ENCODE data around the gene NAGS. TPM values are rescaled to one million over a fixed set of nuclear protein-coding genes. Genes with fewer than 3 reads are reported as not detected.

NAGS gene
- polyA plus RNA-seq, 2 donors, result 0.67 to 1.9 TPM

GRCh38 chr17:44049294-44050060 is 45.1 kb downstream of the NAGS start:
- 94 to 96% methylated on average over 9 of the region's 9 CpGs for WGBS, 2 donors
- no peaks in the 10 kb centered on the region for H3K27me3 ChIP-seq (ENCODE audit: control insufficient read depth in 1 of 2, insufficient read depth in 2 of 2, low read length in 2 of 2)
- H3K4me1 ChIP-seq (ENCODE audit: control insufficient read depth in 2 of 2, insufficient read depth in 2 of 2, low read length in 1 of 2), result no peaks in the 10 kb centered on the region
- H3K27ac ChIP-seq (ENCODE audit: low read depth in 2 of 2, low read length in 1 of 2), result no peak overlapping the region
- H3K36me3 ChIP-seq (ENCODE audit: control insufficient read depth in 2 of 2, insufficient read depth in 2 of 2, low read length in 1 of 2), result peaks cover 0 to 6% of the 10 kb centered on the region in 2 donors
- no peak overlapping the region for H3K4me3 ChIP-seq (ENCODE audit: low read depth in 1 of 2, low read length in 2 of 2)
- H3K9me3 ChIP-seq (ENCODE audit: control insufficient read depth in 2 of 2, insufficient read depth in 1 of 2, low read depth in 1 of 2, low read length in 1 of 2), result no peaks in the 10 kb centered on the region

- Histone ChIP-seq H3K4me3 (ENCODE audit: low read depth in 1 of 2, low read length in 2 of 2) (no peak overlapping the region), H3K9me3 (ENCODE audit: control insufficient read depth in 2 of 2, insufficient read depth in 1 of 2, low read depth in 1 of 2, low read length in 1 of 2) (no peaks in the 10 kb centered on the region), H3K27me3 (ENCODE audit: control insufficient read depth in 1 of 2, insufficient read depth in 2 of 2, low read length in 2 of 2) (no peaks in the 10 kb centered on the region), H3K27ac (ENCODE audit: low read depth in 2 of 2, low read length in 1 of 2) (no peak overlapping the region), H3K36me3 (ENCODE audit: control insufficient read depth in 2 of 2, insufficient read depth in 2 of 2, low read length in 1 of 2) (peaks cover 0 to 6% of the 10 kb centered on the region in 2 donors), H3K4me1 (ENCODE audit: control insufficient read depth in 2 of 2, insufficient read depth in 2 of 2, low read length in 1 of 2) (no peaks in the 10 kb centered on the region)
- WGBS, 2 donors, result 60 to 62% methylated on average over 3 of the region's 3 CpGs
Observed at GRCh38 chr17:44053125-44053872, 48.9 kb downstream of the NAGS start.

Other genes with a start within 250 kb of the NAGS start
- gene SOST, start 245.8 kb upstream of the NAGS start, polyA plus RNA-seq, result not detected
- 10 to 100 TPM; 29.4 to 56.8 TPM for gene DUSP3, start 225.6 kb upstream of the NAGS start, polyA plus RNA-seq
- under 1 TPM in 1 of 2 donors, not detected in 1; 0.01 TPM for gene CFAP97D1, start 224.2 kb upstream of the NAGS start, polyA plus RNA-seq
- gene MPP3, start 171.5 kb upstream of the NAGS start, polyA plus RNA-seq, result 1 to 10 TPM; 5.6 to 9.6 TPM
- gene CD300LG, start 157.4 kb upstream of the NAGS start, polyA plus RNA-seq, result under 1 TPM; 0.47 to 0.48 TPM
- under 1 TPM; 0.39 to 0.72 TPM for gene MPP2, start 97.1 kb upstream of the NAGS start, polyA plus RNA-seq
- not detected for gene PPY, start 62.1 kb upstream of the NAGS start, polyA plus RNA-seq
- gene PYY, start 50.7 kb upstream of the NAGS start, polyA plus RNA-seq, result not detected
- gene TMEM101, start 10.3 kb downstream of the NAGS start, polyA plus RNA-seq, result 10 to 100 TPM; 12.9 to 26.5 TPM
- 10 to 100 TPM; 25.4 to 46.9 TPM for gene LSM12, start 62.0 kb downstream of the NAGS start, polyA plus RNA-seq
- gene G6PC3, start 66.1 kb downstream of the NAGS start, polyA plus RNA-seq, result 10 to 100 TPM; 36.3 to 43.5 TPM
- gene HDAC5, start 119.0 kb downstream of the NAGS start, polyA plus RNA-seq, result 10 to 100 TPM; 45.7 to 54.7 TPM
- 1 to 10 TPM; 1.7 to 2.5 TPM for gene HROB, start 137.3 kb downstream of the NAGS start, polyA plus RNA-seq
- under 1 TPM; 0.18 to 0.19 TPM for gene ASB16, start 166.1 kb downstream of the NAGS start, polyA plus RNA-seq
- gene TMUB2, start 182.3 kb downstream of the NAGS start, polyA plus RNA-seq, result 10 to 100 TPM; 25.2 to 37.5 TPM
- gene ATXN7L3, start 195.3 kb downstream of the NAGS start, polyA plus RNA-seq, result 10 to 100 TPM; 32.9 to 44.3 TPM
- gene UBTF, start 215.1 kb downstream of the NAGS start, polyA plus RNA-seq, result 10 to 100 TPM; 30.3 to 35.2 TPM